Fibroblast of skin of abdomen (primary cell): ENCODE measurements around the gene KPNA3.
"Not testable (repeated sequence)": the region's sequence is repeated elsewhere in the genome, so short reads cannot be mapped to it uniquely, and the experiment has no call there.

ENCODE experiments used
- DNase-seq: peaks from one replicate; pipeline ENCODE4 v3.0.0-alpha.2; 2013

The KPNA3 gene

GRCh38 chr13:49803047-49803446 is 10.6 kb upstream of the KPNA3 start:
- not testable (repeated sequence) for DNase-seq

GRCh38 chr13:49802426-49802825 is 9.9 kb upstream of the KPNA3 start:
- DNase-seq, result no peak

- peak; percentile 50 for DNase-seq
Observed at GRCh38 chr13:49791711-49792549, 552 bp downstream of the KPNA3 start.

GRCh38 chr13:49791315-49791710 is 1.2 kb downstream of the KPNA3 start:
- DNase-seq, result peak; percentile 9

- DNase-seq, result no peak
Observed at GRCh38 chr13:49789968-49790367, 2.5 kb downstream of the KPNA3 start.

GRCh38 chr13:49786401-49787008 is 6.0 kb downstream of the KPNA3 start:
- DNase-seq, result no peak

GRCh38 chr13:49784886-49785570 is 7.5 kb downstream of the KPNA3 start:
- no peak for DNase-seq

GRCh38 chr13:49783865-49784264 is 8.6 kb downstream of the KPNA3 start:
- DNase-seq, result no peak

GRCh38 chr13:49782784-49783183 is 9.7 kb downstream of the KPNA3 start:
- DNase-seq, result no peak

GRCh38 chr13:49781806-49782205 is 10.7 kb downstream of the KPNA3 start:
- DNase-seq, result no peak

GRCh38 chr13:49779721-49780120 is 12.8 kb downstream of the KPNA3 start:
- DNase-seq, result no peak

GRCh38 chr13:49777746-49778614 is 14.5 kb downstream of the KPNA3 start:
- no peak for DNase-seq

GRCh38 chr13:49776871-49777270 is 15.6 kb downstream of the KPNA3 start:
- peak; percentile 55 for DNase-seq

- DNase-seq, result no peak
Observed at GRCh38 chr13:49774376-49775005, 18.0 kb downstream of the KPNA3 start.

- no peak for DNase-seq
Observed at GRCh38 chr13:49772828-49773227, 19.7 kb downstream of the KPNA3 start.

- DNase-seq, result not testable (repeated sequence)
Observed at GRCh38 chr13:49761811-49762210, 30.7 kb downstream of the KPNA3 start.

GRCh38 chr13:49760558-49760957 is 31.9 kb downstream of the KPNA3 start:
- no peak for DNase-seq

- DNase-seq, result peak; percentile 3
Observed at GRCh38 chr13:49759503-49759902, 33.0 kb downstream of the KPNA3 start.

GRCh38 chr13:49756263-49756662 is 36.2 kb downstream of the KPNA3 start:
- no peak for DNase-seq

- DNase-seq, result no peak
Observed at GRCh38 chr13:49754146-49754545, 38.3 kb downstream of the KPNA3 start.

GRCh38 chr13:49749848-49750247 is 42.6 kb downstream of the KPNA3 start:
- DNase-seq, result peak; percentile 16

- DNase-seq, result no peak
Observed at GRCh38 chr13:49746111-49746510, 46.4 kb downstream of the KPNA3 start.
